BJ (cell line): ENCODE data around the gene CADM3. TPM values are rescaled to one million over a fixed set of nuclear protein-coding genes. Genes with fewer than 3 reads are reported as not detected.

ENCODE experiments used
- CTCF ChIA-PET: fragments of 350-600 bp; formaldehyde crosslinking; extraction: SDS; loops from one replicate; lab custom pipeline; 2021; ENCODE audit warnings: antibody characterized with exemption, inconsistent platforms; lab: Yijun Ruan, JAX
- POLR2A ChIA-PET: fragments of 300-600 bp; sonication (Branson Sonifier 250); formaldehyde crosslinking; extraction: SDS; loops from one replicate; lab custom pipeline; 2021; ENCODE audit warnings: antibody characterized with exemption; lab: Charles Lee
- DNase-seq: peaks from one replicate; pipeline ENCODE4 v3.0.0-alpha.2; 2011; ENCODE audit warnings: low read depth
- H3K27me3 ChIP-seq: 2 replicates; pipeline ENCODE4 v1.6.0; 2011; ENCODE audit warnings: low read length; ENCODE audit not compliant: control insufficient read depth, insufficient read depth
- H3K36me3 ChIP-seq: 2 replicates; pipeline ENCODE4 v1.5.1; 2011; ENCODE audit warnings: low read length; ENCODE audit not compliant: control insufficient read depth, insufficient read depth
- H3K4me3 ChIP-seq: 2 replicates; pipeline ENCODE4 v1.5.1; 2011; ENCODE audit warnings: low read depth, mild to moderate bottlenecking, control low read depth, low read length
- polyA plus RNA-seq: library from polyadenylated mRNA; depleted of rRNA; stranded (reverse); fragments of >200 nt; gene quantifications from 2 replicates; pipeline ENCODE4 v1.2.3, GENCODE V29; 2011
- TF ChIP-seq, protein P1 (sequence below): IDR thresholded peaks from 2 replicates; pipeline ENCODE4 v1.5.1; 2011; ENCODE audit warnings: low read depth, mild to moderate bottlenecking, control low read depth, inconsistent platforms, low read length, moderate library complexity; ENCODE audit not compliant: insufficient read depth

The CADM3 gene
- polyA plus RNA-seq, 1 experiment: 0.07 TPM

DNA sequence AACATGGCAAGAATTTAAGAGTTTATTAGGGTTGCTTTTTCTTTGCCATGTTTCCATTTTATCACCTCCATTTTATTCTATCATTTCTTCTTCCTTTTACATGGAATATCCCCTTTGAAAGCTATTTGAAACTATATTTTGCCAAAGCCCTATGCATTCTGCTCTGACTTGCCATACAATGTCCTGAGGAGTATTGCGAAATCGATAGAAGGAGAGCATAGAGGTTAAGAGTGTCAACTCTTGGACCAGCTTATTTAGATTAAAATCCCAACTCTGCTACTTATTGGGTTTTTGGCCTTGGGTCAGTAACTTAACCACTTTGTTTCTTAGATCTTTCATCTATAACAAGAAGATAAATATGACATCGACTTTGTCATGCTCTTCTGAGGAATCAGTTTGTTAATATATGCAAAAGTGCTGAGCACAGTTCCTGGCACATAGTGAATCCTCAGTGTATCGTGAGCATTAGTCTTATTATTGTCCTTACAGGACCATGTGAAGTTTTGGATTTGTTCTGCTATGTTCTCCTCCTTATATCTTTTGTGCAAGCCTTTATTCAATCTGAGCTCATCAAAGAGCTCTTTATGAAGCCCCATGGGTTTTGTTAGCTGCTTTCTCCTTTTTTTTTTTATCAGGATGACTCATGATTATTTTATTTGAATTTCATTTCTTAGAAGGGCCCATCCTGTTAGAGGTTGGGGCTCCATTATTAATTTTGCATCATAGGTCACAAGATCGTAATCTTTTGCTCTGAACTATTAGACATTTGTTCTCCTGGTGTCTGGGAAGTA, 50.9 kb downstream of the CADM3 start:
- ChIA-PET POLR2A (interaction anchor here (0.6 kb wide), 1 partner anchor 11 kb away, joined by 6 read pairs; no protein-coding TSS in a partner anchor), CTCF (interaction anchor here (0.6 to 4.2 kb wide), 4 partner anchors 9 to 25 kb away, joined by 3 to 31 read pairs (median 7); no protein-coding TSS in a partner anchor)
- H3K36me3 ChIP-seq: no peaks in the 10 kb centered on the region
- DNase-seq: no peak
- H3K4me3 ChIP-seq: no peak overlapping the region
- TF ChIP-seq, protein P1, sequence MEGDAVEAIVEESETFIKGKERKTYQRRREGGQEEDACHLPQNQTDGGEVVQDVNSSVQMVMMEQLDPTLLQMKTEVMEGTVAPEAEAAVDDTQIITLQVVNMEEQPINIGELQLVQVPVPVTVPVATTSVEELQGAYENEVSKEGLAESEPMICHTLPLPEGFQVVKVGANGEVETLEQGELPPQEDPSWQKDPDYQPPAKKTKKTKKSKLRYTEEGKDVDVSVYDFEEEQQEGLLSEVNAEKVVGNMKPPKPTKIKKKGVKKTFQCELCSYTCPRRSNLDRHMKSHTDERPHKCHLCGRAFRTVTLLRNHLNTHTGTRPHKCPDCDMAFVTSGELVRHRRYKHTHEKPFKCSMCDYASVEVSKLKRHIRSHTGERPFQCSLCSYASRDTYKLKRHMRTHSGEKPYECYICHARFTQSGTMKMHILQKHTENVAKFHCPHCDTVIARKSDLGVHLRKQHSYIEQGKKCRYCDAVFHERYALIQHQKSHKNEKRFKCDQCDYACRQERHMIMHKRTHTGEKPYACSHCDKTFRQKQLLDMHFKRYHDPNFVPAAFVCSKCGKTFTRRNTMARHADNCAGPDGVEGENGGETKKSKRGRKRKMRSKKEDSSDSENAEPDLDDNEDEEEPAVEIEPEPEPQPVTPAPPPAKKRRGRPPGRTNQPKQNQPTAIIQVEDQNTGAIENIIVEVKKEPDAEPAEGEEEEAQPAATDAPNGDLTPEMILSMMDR: no peak
- peaks cover 2% of the 10 kb centered on the region; the same call in 1 of the 2 replicates for H3K27me3 ChIP-seq

- peaks cover 2% of the 10 kb centered on the region; the same call in 1 of the 2 replicates for H3K27me3 ChIP-seq
- DNase-seq: no peak
- CTCF ChIA-PET: interaction anchor here (4.2 kb wide), 1 partner anchor 10 kb away, joined by 31 read pairs; no protein-coding TSS in a partner anchor
- H3K4me3 ChIP-seq: no peak overlapping the region
- TF ChIP-seq, protein P1: no peak
- POLR2A ChIA-PET: no interaction called here
- H3K36me3 ChIP-seq: no peaks in the 10 kb centered on the region
Measured at GRCh38 chr1:159223004-159223403, 51.6 kb downstream of the CADM3 start.

DNA sequence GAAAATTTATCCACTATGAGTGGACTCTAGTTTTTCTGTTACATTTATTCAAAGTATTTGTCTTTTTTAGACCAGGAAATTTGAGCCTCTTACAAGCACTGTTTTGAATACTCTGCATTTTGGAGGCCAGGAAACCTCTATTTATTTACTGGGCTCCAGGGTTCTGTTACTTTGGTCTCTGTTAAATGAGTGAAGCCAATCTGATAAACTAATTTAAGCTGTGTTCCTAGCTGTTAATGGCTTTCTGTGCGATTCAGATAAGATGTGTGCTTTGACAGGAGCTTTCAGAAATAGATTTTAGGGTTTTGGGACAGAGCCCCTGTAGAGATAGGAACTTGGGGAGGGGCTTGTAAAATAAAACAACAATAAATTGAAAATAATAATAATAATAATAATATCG, 57.1 kb downstream of the CADM3 start:
- ChIA-PET CTCF (interaction anchor here (1.2 to 2.7 kb wide), 4 partner anchors 10 to 67 kb away, joined by 3 to 17 read pairs (median 4); no protein-coding TSS in a partner anchor), POLR2A (no interaction called here)
- Histone ChIP-seq H3K36me3 (no peaks in the 10 kb centered on the region), H3K27me3 (no peaks in the 10 kb centered on the region), H3K4me3 (no peak overlapping the region)
- TF ChIP-seq, protein P1: no peak
- no peak for DNase-seq

DNA sequence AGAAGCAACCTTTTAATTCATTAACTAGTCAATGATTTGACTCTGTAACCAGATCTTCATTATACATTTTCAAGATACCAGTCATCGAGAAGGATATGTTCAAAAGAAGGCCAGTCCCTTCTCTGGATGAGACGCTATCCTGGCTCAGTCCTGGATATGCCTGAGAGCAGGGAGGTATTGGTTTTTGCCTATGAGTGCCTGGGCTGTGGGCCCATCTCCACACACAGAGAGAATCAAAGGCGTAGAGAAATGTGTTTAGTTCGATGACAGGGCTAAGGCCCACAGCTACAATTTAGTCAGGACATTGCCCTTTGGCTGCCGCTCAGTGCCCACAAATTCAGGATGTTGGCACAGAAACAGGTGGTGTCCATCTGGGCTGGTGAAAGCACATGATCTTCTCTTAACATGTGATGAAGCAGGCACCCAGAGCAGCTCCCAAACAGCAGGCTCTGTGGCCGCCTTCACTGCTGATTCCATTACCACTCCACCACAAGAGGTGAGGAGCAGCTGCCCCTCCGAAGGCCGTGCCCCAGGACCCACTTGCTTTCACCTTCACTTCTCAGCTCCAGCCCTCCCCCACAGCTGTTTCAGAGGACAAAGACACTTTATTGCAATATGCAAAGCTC, 58.0 kb downstream of the CADM3 start:
- POLR2A ChIA-PET: no interaction called here
- no peak for DNase-seq
- Histone ChIP-seq H3K4me3 (no peak overlapping the region), H3K27me3 (no peaks in the 10 kb centered on the region), H3K36me3 (no peaks in the 10 kb centered on the region)
- CTCF ChIA-PET: interaction anchor here (0.6 to 2.7 kb wide), 6 partner anchors 11 to 68 kb away, joined by 3 to 17 read pairs (median 4); no protein-coding TSS in a partner anchor
- TF ChIP-seq, protein P1: no peak

- Histone ChIP-seq H3K36me3 (no peaks in the 10 kb centered on the region), H3K4me3 (no peak overlapping the region), H3K27me3 (no peaks in the 10 kb centered on the region)
- ChIA-PET CTCF (interaction anchor here (0.6 to 2.7 kb wide), 5 partner anchors 12 to 68 kb away, joined by 3 to 17 read pairs (median 3); no protein-coding TSS in a partner anchor), POLR2A (no interaction called here)
- TF ChIP-seq, protein P1: no peak
- DNase-seq: peak; percentile 12
Measured at GRCh38 chr1:159229896-159230295, 58.5 kb downstream of the CADM3 start.
